ENCODE data around the gene DHX35.

DNA sequence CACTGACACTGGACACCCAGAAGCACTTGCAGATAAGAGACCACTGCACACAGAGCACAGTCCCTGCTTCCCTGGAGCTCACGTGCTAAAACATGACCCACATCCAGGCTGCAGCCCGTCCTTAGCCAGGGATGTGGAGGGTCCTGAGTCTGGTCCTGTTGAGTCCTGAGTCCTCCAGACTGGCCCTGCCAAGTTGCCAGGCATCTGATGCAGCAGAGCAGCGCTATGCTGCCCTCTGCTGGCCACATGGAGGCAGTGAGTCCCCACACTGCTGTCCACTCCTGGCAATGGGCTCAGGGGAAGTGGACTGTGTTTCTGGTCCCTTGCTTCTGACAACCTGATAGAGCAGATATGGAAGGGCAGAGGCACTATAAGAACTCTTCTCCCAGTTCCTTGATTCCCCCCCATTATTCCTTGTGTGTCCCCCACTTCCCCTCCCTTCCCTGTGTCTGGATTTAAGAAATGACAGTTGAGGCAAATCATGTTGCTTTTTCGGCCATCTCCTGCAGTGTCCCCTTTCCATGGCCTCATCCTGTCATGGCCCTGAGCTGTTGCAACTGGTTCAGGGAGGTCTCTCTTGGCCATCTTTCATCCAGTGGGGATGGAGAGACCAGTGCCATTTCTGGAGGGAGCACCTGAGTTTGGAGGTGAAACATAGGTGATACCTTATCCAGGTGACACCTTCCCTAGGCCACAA is 86.0 kb downstream of the DHX35 start:
- TF ChIP-seq, protein P1, sequence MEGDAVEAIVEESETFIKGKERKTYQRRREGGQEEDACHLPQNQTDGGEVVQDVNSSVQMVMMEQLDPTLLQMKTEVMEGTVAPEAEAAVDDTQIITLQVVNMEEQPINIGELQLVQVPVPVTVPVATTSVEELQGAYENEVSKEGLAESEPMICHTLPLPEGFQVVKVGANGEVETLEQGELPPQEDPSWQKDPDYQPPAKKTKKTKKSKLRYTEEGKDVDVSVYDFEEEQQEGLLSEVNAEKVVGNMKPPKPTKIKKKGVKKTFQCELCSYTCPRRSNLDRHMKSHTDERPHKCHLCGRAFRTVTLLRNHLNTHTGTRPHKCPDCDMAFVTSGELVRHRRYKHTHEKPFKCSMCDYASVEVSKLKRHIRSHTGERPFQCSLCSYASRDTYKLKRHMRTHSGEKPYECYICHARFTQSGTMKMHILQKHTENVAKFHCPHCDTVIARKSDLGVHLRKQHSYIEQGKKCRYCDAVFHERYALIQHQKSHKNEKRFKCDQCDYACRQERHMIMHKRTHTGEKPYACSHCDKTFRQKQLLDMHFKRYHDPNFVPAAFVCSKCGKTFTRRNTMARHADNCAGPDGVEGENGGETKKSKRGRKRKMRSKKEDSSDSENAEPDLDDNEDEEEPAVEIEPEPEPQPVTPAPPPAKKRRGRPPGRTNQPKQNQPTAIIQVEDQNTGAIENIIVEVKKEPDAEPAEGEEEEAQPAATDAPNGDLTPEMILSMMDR (IDR thresholded peaks at IDR 0.05; ENCODE audit: low read depth, low read length, poor library complexity, severe bottlenecking) = peak; percentile 99
- no peak for TF ChIP-seq EZH2phosphoT487 (IDR thresholded peaks at IDR 0.05; ENCODE audit: borderline replicate concordance, low read length)

All from DOHH2 (cell line).